Memory B cell (primary cell): ENCODE measurements around the gene SLC1A2.

Experiments used
- ATAC-seq: fragments of 150-1000 bp; cut with Tn5 transposase; 2 replicates; pipeline ENCODE4 v1.10.0; 2021; ENCODE audit warnings: low read depth, mild to moderate bottlenecking, moderate library complexity
- DNase-seq, 2 donors: peaks; one replicate each; pipeline ENCODE4 v3.0.0; 2022; ENCODE audit warnings: low spot score in 2 of 2
- H3K27ac Mint-ChIP-seq: one replicate; pipeline ENCODE4 v1.8.0; 2022; ENCODE audit warnings: mild to moderate bottlenecking, moderate library complexity, mixed read lengths
- H3K27me3 Mint-ChIP-seq: one replicate; pipeline ENCODE4 v1.8.0; 2022; ENCODE audit warnings: mixed read lengths
- H3K36me3 Mint-ChIP-seq: one replicate; pipeline ENCODE4 v1.8.0; 2022; ENCODE audit warnings: mild to moderate bottlenecking, mixed read lengths
- H3K4me1 Mint-ChIP-seq: one replicate; pipeline ENCODE4 v1.8.0; 2022; ENCODE audit warnings: mixed read lengths
- H3K4me3 Mint-ChIP-seq: one replicate; pipeline ENCODE4 v1.8.0; 2022; ENCODE audit warnings: mild to moderate bottlenecking, moderate library complexity, mixed read lengths
- H3K9me3 Mint-ChIP-seq: one replicate; pipeline ENCODE4 v1.8.0; 2022; ENCODE audit warnings: mixed read lengths

Gene SLC1A2

GRCh38 chr11:35376613-35377012 lies 42.7 kb downstream of the SLC1A2 start:
- Mint-ChIP-seq H3K4me3 (no peak overlapping the region), H3K27ac (no peak overlapping the region), H3K4me1 (peaks cover 7% of the 10 kb centered on the region), H3K36me3 (no peaks in the 10 kb centered on the region), H3K9me3 (no peaks in the 10 kb centered on the region), H3K27me3 (no peaks in the 10 kb centered on the region)
- DNase-seq (no peak), ATAC-seq (no peak)

- Mint-ChIP-seq H3K27ac (no peak overlapping the region), H3K27me3 (peaks cover under 1% of the 10 kb centered on the region), H3K36me3 (no peaks in the 10 kb centered on the region), H3K9me3 (no peaks in the 10 kb centered on the region), H3K4me1 (peaks cover 9% of the 10 kb centered on the region), H3K4me3 (no peak overlapping the region)
- no peak for ATAC-seq
- DNase-seq: no peak
Measured at GRCh38 chr11:35376118-35376510, 43.2 kb downstream of the SLC1A2 start.

- Mint-ChIP-seq H3K9me3 (no peaks in the 10 kb centered on the region), H3K4me1 (peaks cover 10% of the 10 kb centered on the region), H3K36me3 (no peaks in the 10 kb centered on the region), H3K4me3 (no peak overlapping the region), H3K27me3 (peaks cover 2% of the 10 kb centered on the region), H3K27ac (no peak overlapping the region)
- ATAC-seq: no peak
- no peak for DNase-seq
Measured at GRCh38 chr11:35375332-35376117, 43.8 kb downstream of the SLC1A2 start.

DNA sequence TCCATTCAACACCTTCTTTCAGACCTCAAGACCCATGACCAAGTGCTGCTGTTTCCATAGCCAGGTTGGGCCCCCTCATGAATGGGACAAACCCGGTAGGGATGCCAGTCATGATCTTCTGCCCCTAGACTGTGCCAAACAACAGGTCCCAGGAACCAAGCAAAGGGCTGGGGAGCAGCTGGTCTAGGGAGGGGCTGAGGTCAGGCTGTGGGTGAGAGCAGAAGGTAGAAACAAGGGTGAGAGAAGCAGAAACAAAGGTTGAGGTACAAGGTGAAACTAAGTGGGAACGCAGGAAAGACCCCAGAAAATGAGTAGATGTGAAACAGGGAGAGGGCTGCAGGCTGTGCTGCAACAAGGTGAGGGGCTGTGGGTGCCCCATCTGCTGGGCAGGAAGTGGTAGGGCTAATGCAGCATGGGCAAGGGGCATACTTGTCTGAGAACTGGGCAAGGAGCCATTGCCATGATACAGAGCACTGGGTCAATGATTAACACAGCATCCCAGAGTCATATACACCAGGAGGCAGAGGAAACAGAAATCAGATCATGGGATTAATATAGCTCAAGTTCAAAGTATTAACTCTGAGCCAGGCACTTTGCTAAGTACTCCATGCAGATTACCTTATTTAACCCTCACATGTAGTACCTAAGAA lies 45.9 kb downstream of the SLC1A2 start:
- H3K4me3 Mint-ChIP-seq: no peak overlapping the region
- no peak overlapping the region for H3K27ac Mint-ChIP-seq
- no peaks in the 10 kb centered on the region for H3K36me3 Mint-ChIP-seq
- peaks cover 2% of the 10 kb centered on the region for H3K27me3 Mint-ChIP-seq
- DNase-seq (no peak), ATAC-seq (no peak)
- H3K9me3 Mint-ChIP-seq: no peaks in the 10 kb centered on the region
- peaks cover 10% of the 10 kb centered on the region for H3K4me1 Mint-ChIP-seq

DNA sequence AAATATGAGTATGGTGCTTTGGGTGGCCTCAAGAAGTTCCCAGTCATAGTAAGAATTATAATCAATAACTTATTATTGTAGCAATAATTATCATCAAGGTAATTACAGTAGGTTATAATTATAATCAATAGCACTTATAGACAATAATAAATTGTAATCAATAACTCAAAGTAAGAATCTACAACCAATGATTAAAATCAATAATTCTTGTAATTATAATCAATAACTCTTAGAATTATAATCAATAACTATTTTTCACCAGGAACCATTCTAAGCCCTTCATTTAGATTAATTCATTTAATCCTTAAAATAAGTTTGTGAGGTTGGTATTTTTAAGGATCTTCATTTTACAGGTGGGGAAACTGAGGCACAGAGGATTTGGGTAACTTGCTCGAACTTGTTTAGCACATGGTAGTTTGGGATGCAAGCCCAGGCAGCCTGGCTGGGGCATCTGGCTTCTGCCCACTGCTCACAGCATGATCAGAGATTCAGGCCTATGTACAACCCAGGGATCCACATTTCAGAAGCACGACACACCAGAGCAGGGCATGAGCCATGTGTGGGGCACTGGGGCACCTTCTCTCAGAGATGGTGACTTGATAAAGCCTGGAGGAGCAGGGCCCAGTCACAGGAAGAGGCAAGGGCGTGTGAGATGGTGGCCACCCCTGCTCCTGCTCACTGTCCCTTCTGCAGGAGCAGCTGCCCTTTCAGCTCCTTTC lies 46.6 kb downstream of the SLC1A2 start:
- Mint-ChIP-seq H3K9me3 (no peaks in the 10 kb centered on the region), H3K27ac (no peak overlapping the region), H3K4me1 (peaks cover 11% of the 10 kb centered on the region), H3K36me3 (no peaks in the 10 kb centered on the region), H3K4me3 (no peak overlapping the region), H3K27me3 (peaks cover 2% of the 10 kb centered on the region)
- no peak for ATAC-seq
- DNase-seq: no peak

- H3K9me3 Mint-ChIP-seq: no peaks in the 10 kb centered on the region
- ATAC-seq: no peak
- peaks cover 2% of the 10 kb centered on the region for H3K27me3 Mint-ChIP-seq
- no peak for DNase-seq
- peaks cover 5% of the 10 kb centered on the region for H3K4me1 Mint-ChIP-seq
- H3K36me3 Mint-ChIP-seq: no peaks in the 10 kb centered on the region
- no peak overlapping the region for H3K4me3 Mint-ChIP-seq
- no peak overlapping the region for H3K27ac Mint-ChIP-seq
Measured at GRCh38 chr11:35367491-35367890, 51.9 kb downstream of the SLC1A2 start.

GRCh38 chr11:35366798-35367197 lies 52.6 kb downstream of the SLC1A2 start:
- H3K27ac Mint-ChIP-seq: no peak overlapping the region
- ATAC-seq: no peak

DNA sequence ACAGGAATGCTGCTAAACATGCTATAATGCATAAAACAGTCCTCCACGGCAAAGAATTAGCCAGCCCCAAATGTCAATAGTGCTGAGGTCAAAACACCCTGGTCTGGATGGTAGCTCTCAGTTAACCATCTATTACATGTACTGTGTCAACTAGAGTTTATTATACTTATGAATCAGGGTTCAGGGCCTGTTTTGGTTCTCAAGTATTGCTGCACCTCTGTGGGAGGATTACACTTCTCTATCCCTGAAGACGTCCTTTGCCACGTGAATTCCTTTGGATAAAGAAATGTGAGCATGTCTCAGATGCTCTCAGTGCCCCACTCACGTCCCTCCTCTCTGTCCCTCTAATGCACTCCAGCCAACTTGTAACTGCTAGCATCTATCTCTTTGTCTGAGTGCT lies 53.4 kb downstream of the SLC1A2 start:
- no peaks in the 10 kb centered on the region for H3K9me3 Mint-ChIP-seq
- ATAC-seq (no peak), DNase-seq (no peak)
- no peaks in the 10 kb centered on the region for H3K27me3 Mint-ChIP-seq
- H3K4me1 Mint-ChIP-seq: peaks cover 2% of the 10 kb centered on the region
- H3K27ac Mint-ChIP-seq: no peak overlapping the region
- H3K4me3 Mint-ChIP-seq: no peak overlapping the region
- H3K36me3 Mint-ChIP-seq: no peaks in the 10 kb centered on the region

More at GRCh38 chr11:35366798-35367197, 52.6 kb downstream of the SLC1A2 start:
- Mint-ChIP-seq H3K27me3 (peaks cover 2% of the 10 kb centered on the region), H3K9me3 (no peaks in the 10 kb centered on the region), H3K4me3 (no peak overlapping the region), H3K36me3 (no peaks in the 10 kb centered on the region), H3K4me1 (peaks cover 5% of the 10 kb centered on the region)
- no peak for DNase-seq

DNA sequence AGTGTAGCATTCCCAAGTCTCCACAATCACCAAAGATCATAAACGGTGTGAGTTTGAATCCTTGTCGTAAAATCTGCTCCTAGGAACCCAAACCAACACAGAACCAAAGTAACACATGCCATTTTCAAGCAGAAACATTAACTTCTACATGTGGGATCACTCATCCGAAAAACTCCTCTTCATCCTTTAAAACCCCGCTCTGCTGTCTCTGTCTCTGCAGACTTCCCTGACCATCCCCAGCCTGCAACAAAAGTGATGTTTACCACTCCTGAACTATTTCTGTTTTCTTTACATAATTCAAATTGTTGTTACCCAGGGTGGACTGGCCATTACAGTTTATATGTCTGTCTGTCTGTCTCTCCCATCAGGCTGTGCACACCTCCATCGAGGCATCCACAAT lies 54.0 kb downstream of the SLC1A2 start:
- Mint-ChIP-seq H3K9me3 (no peaks in the 10 kb centered on the region), H3K36me3 (no peaks in the 10 kb centered on the region), H3K4me3 (no peak overlapping the region), H3K4me1 (peaks cover 2% of the 10 kb centered on the region), H3K27me3 (no peaks in the 10 kb centered on the region), H3K27ac (no peak overlapping the region)
- ATAC-seq (no peak), DNase-seq (no peak)

DNA sequence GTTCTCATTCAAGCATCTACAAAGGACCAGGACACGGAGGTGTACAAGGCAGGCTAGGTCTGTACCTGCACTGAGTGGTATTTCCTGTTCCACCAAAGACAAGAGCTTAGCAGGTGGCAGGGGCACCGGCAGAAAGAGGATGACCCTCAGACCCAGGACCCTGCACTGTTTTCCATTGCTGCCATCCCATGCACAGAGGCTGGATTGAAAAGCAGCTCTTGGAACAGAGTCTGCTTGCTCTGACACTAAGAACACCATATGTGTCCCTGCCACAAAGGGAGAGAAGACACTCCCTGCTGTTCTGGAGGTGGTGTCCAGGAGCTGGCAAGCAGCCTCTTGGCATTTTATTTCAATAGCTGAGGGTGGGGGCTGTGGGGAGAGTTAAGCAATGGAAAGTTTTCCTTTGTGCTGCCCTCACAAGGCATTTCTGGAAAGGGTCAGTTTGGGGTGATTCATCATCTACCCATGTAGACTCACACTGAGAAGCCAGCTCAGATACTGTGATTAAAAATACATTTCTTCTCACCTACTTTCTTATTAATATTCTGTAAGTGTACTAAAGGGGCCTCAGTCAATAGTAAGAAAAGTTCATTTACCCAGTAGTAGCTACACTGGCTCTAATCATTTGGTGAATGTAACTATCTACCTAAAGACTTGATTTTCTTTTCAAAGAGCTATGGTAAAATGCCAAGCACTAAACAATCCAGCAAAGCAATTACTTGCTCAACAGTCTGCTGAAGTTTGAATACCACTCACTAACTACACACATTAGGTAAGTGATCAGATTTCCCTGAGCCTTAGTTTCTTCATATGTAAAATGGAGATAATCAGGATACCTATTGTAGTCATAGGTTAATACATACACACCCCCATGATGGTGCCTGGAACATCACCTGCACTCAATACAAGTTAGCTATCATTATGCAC lies 55.2 kb downstream of the SLC1A2 start:
- DNase-seq (no peak), ATAC-seq (no peak)
- peaks cover 2% of the 10 kb centered on the region for H3K4me1 Mint-ChIP-seq
- H3K4me3 Mint-ChIP-seq: no peak overlapping the region
- no peak overlapping the region for H3K27ac Mint-ChIP-seq
- no peaks in the 10 kb centered on the region for H3K36me3 Mint-ChIP-seq
- no peaks in the 10 kb centered on the region for H3K9me3 Mint-ChIP-seq
- H3K27me3 Mint-ChIP-seq: no peaks in the 10 kb centered on the region

- Mint-ChIP-seq H3K4me3 (no peak overlapping the region), H3K27ac (no peak overlapping the region), H3K27me3 (no peaks in the 10 kb centered on the region), H3K36me3 (no peaks in the 10 kb centered on the region), H3K4me1 (peaks cover 2% of the 10 kb centered on the region), H3K9me3 (no peaks in the 10 kb centered on the region)
- DNase-seq (no peak), ATAC-seq (no peak)
Measured at GRCh38 chr11:35363246-35363801, 56.0 kb downstream of the SLC1A2 start.

GRCh38 chr11:35362521-35362980 lies 56.8 kb downstream of the SLC1A2 start:
- H3K4me1 Mint-ChIP-seq: no peaks in the 10 kb centered on the region
- no peaks in the 10 kb centered on the region for H3K36me3 Mint-ChIP-seq
- no peaks in the 10 kb centered on the region for H3K27me3 Mint-ChIP-seq
- no peak overlapping the region for H3K27ac Mint-ChIP-seq
- no peak for ATAC-seq
- H3K4me3 Mint-ChIP-seq: no peak overlapping the region
- H3K9me3 Mint-ChIP-seq: no peaks in the 10 kb centered on the region
- DNase-seq: no peak

GRCh38 chr11:35360055-35360530 lies 59.3 kb downstream of the SLC1A2 start:
- Mint-ChIP-seq H3K27ac (no peak overlapping the region), H3K4me3 (no peak overlapping the region), H3K9me3 (no peaks in the 10 kb centered on the region)

More at GRCh38 chr11:35360055-35360530, 59.3 kb downstream of the SLC1A2 start:
- Mint-ChIP-seq H3K36me3 (no peaks in the 10 kb centered on the region), H3K27me3 (no peaks in the 10 kb centered on the region), H3K4me1 (peaks cover 4% of the 10 kb centered on the region)
- ATAC-seq: no peak
- no peak for DNase-seq
